Measurements from ENCODE around the gene VPS36. TPM values are rescaled to one million over a fixed set of nuclear protein-coding genes. Genes with fewer than 3 reads are reported as not detected.

The VPS36 gene
- total and polyA plus RNA-seq, 10 of the 15 experiments (the other 5 are each of a cell fraction or from before 2014, with no cell fraction given), result 10.3 to 29.0 (median 23.9) TPM

- TF ChIP-seq NFXL1 (IDR thresholded peaks at IDR 0.05; ENCODE audit: borderline replicate concordance) (no peak), GABPA (IDR thresholded peaks at IDR 0.05; ENCODE audit: low read depth) (no peak), PAX5 (IDR thresholded peaks at IDR 0.05; ENCODE audit: borderline replicate concordance, low read depth, low read length) (no peak), BCLAF1 (IDR thresholded peaks at IDR 0.05) (no peak), ZBED1 (IDR thresholded peaks at IDR 0.05; ENCODE audit: borderline replicate concordance) (no peak)
- TF ChIP-seq, protein P1, sequence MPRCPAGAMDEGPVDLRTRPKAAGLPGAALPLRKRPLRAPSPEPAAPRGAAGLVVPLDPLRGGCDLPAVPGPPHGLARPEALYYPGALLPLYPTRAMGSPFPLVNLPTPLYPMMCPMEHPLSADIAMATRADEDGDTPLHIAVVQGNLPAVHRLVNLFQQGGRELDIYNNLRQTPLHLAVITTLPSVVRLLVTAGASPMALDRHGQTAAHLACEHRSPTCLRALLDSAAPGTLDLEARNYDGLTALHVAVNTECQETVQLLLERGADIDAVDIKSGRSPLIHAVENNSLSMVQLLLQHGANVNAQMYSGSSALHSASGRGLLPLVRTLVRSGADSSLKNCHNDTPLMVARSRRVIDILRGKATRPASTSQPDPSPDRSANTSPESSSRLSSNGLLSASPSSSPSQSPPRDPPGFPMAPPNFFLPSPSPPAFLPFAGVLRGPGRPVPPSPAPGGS (IDR thresholded peaks at IDR 0.05; ENCODE audit: borderline replicate concordance, insufficient read depth, low read depth, low read length, poor library complexity, severe bottlenecking), result no peak
Observed at GRCh38 chr13:52399046-52399445, 51.4 kb downstream of the VPS36 start (continued).

DNA sequence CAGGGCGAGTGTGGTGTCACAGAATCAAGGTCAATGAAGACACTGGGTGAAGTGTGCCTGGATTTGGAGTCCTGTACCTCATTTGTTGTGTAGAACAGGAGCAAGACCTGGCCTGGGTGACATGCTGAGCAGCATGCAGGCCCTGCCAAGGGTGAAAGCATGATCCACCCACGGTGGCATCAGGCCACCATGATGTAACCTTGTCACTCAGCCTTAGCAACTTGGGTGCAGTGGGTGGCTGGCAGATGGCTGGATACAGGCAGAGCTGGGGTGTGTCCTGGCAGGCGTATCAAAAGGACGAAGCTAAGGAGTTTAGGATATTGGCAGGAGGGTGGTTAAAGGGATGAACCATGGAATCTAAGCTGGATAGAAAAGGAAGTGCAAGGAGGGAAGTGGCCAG is 54.7 kb downstream of the VPS36 start:
- FAIRE-seq (no peak), DNase-seq (ENCODE audit: low read depth, low spot score) (no peak), ATAC-seq (no peak)
- Histone ChIP-seq H2AFZ (ENCODE audit: control insufficient read depth, low read depth, low read length) (no peak overlapping the region), H3K36me3 (ENCODE audit: control insufficient read depth in 2 of 2, insufficient read depth in 2 of 2, low read length in 1 of 2) (no peaks in the 10 kb centered on the region), H3K4me3 (no peak overlapping the region), H3K27me3 (replicated peaks in 1 of 2; ENCODE audit: control insufficient read depth in 2 of 2, insufficient read depth in 2 of 2, low read length in 1 of 2) (no peaks in the 10 kb centered on the region; a peak in 1 of 4 replicates), H3K79me2 (ENCODE audit: control insufficient read depth, insufficient read depth, low read length) (no peaks in the 10 kb centered on the region), H3K4me1 (ENCODE audit: control insufficient read depth, insufficient read depth, low read length) (no peaks in the 10 kb centered on the region), H3K27ac (ENCODE audit: control insufficient read depth, insufficient read depth) (no peak overlapping the region), H3K4me2 (ENCODE audit: control insufficient read depth, insufficient read depth) (no peak overlapping the region), H4K20me1 (ENCODE audit: control insufficient read depth, insufficient read depth) (no peaks in the 10 kb centered on the region), H3K9me3 (replicated peaks; ENCODE audit: control insufficient read depth, insufficient read depth, low read length) (no peaks in the 10 kb centered on the region), H3K9ac (ENCODE audit: control insufficient read depth, insufficient read depth, low read length) (no peak overlapping the region)
- ChIA-PET POLR2A (no interaction called here), CTCF (no interaction called here), RAD21 (ENCODE audit: unreplicated experiment) (no interaction called here), SMC1A (ENCODE audit: uncharacterized antibody, unreplicated experiment) (no interaction called here)
- no peak for TF ChIP-seq NR2C1 (IDR thresholded peaks at IDR 0.05)
- TF ChIP-seq SPI1 (IDR thresholded peaks at IDR 0.05; ENCODE audit: borderline replicate concordance, insufficient read depth, low read depth, low read length), result no peak
- 33% methylated on average over 4 of the region's 4 CpGs for WGBS (ENCODE audit: insufficient coverage, insufficient replicate concordance, low lambda C conversion rate, missing lambda C conversion rate)
- no TSS peak for BruUV-seq (replicated peaks)
- in situ Hi-C loops (cut with MboI), result no loop called here
- intact Hi-C loops (cut with micrococcal nuclease; ENCODE audit: unreplicated experiment), result no loop called here

All from GM12878 (cell line).